H1 (cell line): ENCODE results near the gene SMIM31. TPM values are rescaled to one million over a fixed set of nuclear protein-coding genes. Genes with fewer than 3 reads are reported as not detected.

Experiments
- CTCF ChIA-PET: fragments of 300-600 bp; sonication (Branson Sonifier 250); formaldehyde crosslinking; loops from one replicate; lab custom pipeline; 2021; ENCODE audit not compliant: partially characterized antibody; lab: Charles Lee
- POLR2A ChIA-PET: fragments of 300-600 bp; sonication (Branson Sonifier 250); formaldehyde crosslinking; loops from one replicate; lab custom pipeline; 2021; ENCODE audit warnings: inconsistent platforms; ENCODE audit not compliant: partially characterized antibody; lab: Charles Lee
- DNase-seq, 2 experiments: peaks; one replicate each; pipeline versions ENCODE4 v3.0.0 to v3.0.0-alpha.2; 2010 to 2022; ENCODE audit warnings: low spot score in 2 of 2, low read depth in 1 of 2, mixed read lengths in 1 of 2
- FAIRE-seq: peaks from 2 replicates; lab custom pipeline; 2011; peaks lifted over from hg19 to GRCh38; lab: Jason Lieb, UNC
- H2AFZ ChIP-seq: 2 replicates; pipeline ENCODE4 v1.8.1; 2012; ENCODE audit warnings: low read length, inconsistent platforms
- H2AK5ac ChIP-seq: 2 replicates; pipeline ENCODE4 v1.6.1; 2013; ENCODE audit warnings: low read depth, low read length
- H2BK120ac ChIP-seq: replicated peaks from 2 replicates; pipeline ENCODE3; 2013; ENCODE audit warnings: low read depth, low read length, inconsistent platforms
- H2BK12ac ChIP-seq: 2 replicates; pipeline ENCODE4 v1.6.1; 2013; ENCODE audit warnings: low read depth, low read length
- H2BK15ac ChIP-seq: 2 replicates; pipeline ENCODE4 v1.6.1; 2013; ENCODE audit warnings: low read length
- H2BK20ac ChIP-seq: 2 replicates; pipeline ENCODE4 v1.6.1; 2013; ENCODE audit warnings: low read length
- H2BK5ac ChIP-seq: 2 replicates; pipeline ENCODE4 v1.6.1; 2013; ENCODE audit warnings: low read depth, low read length
- H3K14ac ChIP-seq: 2 replicates; pipeline ENCODE4 v1.6.1; 2013; ENCODE audit warnings: inconsistent platforms; ENCODE audit not compliant: insufficient read length
- H3K18ac ChIP-seq: 2 replicates; pipeline ENCODE4 v1.6.1; 2013; ENCODE audit warnings: low read length; ENCODE audit errors: extremely low read depth
- H3K23ac ChIP-seq: 2 replicates; pipeline ENCODE4 v1.6.1; 2013; ENCODE audit warnings: inconsistent platforms; ENCODE audit not compliant: insufficient read length
- H3K23me2 ChIP-seq: 2 replicates; pipeline ENCODE4 v1.6.1; 2013; ENCODE audit warnings: low read depth, low read length
- H3K27ac ChIP-seq: 2 replicates; pipeline ENCODE4 v1.6.1; 2011; ENCODE audit warnings: low read depth, low read length, inconsistent platforms
- H3K27me3 ChIP-seq, 4 experiments: replicated peaks in 1 of 4; 1 replicate in 1 of 4; 2 replicates in 3 of 4; pipeline versions ENCODE4 v1.6.1 to v1.8.1; 2011 to 2013; ENCODE audit warnings: low read length in 3 of 4, mild to moderate bottlenecking in 3 of 4, inconsistent platforms in 2 of 4, mixed read lengths in 2 of 4, moderate library complexity in 1 of 4; ENCODE audit not compliant: control insufficient read depth in 3 of 4, insufficient read depth in 3 of 4; ENCODE audit errors: extremely low read depth in 1 of 4
- H3K36me3 ChIP-seq, 4 experiments: 2 replicates each; pipeline versions ENCODE4 v1.6.1 to v1.8.1; 2011 to 2013; ENCODE audit warnings: mild to moderate bottlenecking in 4 of 4, low read length in 3 of 4, moderate library complexity in 2 of 4, control low read depth in 1 of 4, inconsistent platforms in 1 of 4; ENCODE audit not compliant: insufficient read depth in 4 of 4, control insufficient read depth in 2 of 4
- H3K4ac ChIP-seq: replicated peaks from 2 replicates; pipeline ENCODE3; 2013; ENCODE audit warnings: low read length, low read depth, mixed read lengths, inconsistent platforms; ENCODE audit not compliant: insufficient read length
- H3K4me1 ChIP-seq, 4 experiments: replicated peaks in 1 of 4; 1 replicate in 1 of 4; 2 replicates in 3 of 4; pipeline versions ENCODE4 v1.6.1 to v1.8.1; 2011 to 2013; ENCODE audit warnings: low read length in 3 of 4, inconsistent platforms in 2 of 4, mixed read lengths in 1 of 4; ENCODE audit not compliant: insufficient read depth in 4 of 4, control insufficient read depth in 3 of 4
- H3K4me2 ChIP-seq, 2 experiments: 2 replicates each; pipeline versions ENCODE4 v1.6.1 to v1.8.1; 2011 to 2013; ENCODE audit warnings: low read depth in 2 of 2, low read length in 2 of 2, control low read depth in 1 of 2, inconsistent platforms in 1 of 2, mild to moderate bottlenecking in 1 of 2; ENCODE audit not compliant: insufficient read depth in 1 of 2
- H3K4me3 ChIP-seq, 4 experiments: fragments of 200-600, 300-600 bp in 1 of 4; sonication (generic), shearing (Covaris generic), sonication (Bioruptor Twin) in 1 of 4; 2 replicates each; pipeline versions ENCODE4 v1.5.1 to v1.8.1; 2011 to 2016; ENCODE audit warnings: low read length in 4 of 4, low read depth in 3 of 4, control low read depth in 2 of 4, inconsistent platforms in 2 of 4, mild to moderate bottlenecking in 2 of 4, mixed read lengths in 1 of 4, moderate library complexity in 1 of 4; ENCODE audit not compliant: insufficient read depth in 2 of 4; ENCODE audit errors: extremely low read depth in 1 of 4
- H3K56ac ChIP-seq: replicated peaks from 2 replicates; pipeline ENCODE3; 2013; ENCODE audit warnings: low read depth, mild to moderate bottlenecking, mixed read lengths, low read length, inconsistent platforms; ENCODE audit not compliant: insufficient read length
- H3K79me1 ChIP-seq: 2 replicates; pipeline ENCODE4 v1.6.1; 2013; ENCODE audit warnings: low read depth, low read length, control low read depth
- H3K79me2 ChIP-seq, 2 experiments: 2 replicates each; pipeline versions ENCODE4 v1.6.1 to v1.8.1; 2012 to 2013; ENCODE audit warnings: low read length in 2 of 2, mild to moderate bottlenecking in 2 of 2, inconsistent platforms in 1 of 2; ENCODE audit not compliant: insufficient read depth in 2 of 2, control insufficient read depth in 1 of 2
- H3K9ac ChIP-seq, 4 experiments: replicated peaks in 1 of 4; 1 replicate in 1 of 4; 2 replicates in 3 of 4; pipeline versions ENCODE4 v1.6.1 to v1.8.1; 2011 to 2013; ENCODE audit warnings: low read depth in 3 of 4, low read length in 3 of 4, control low read depth in 2 of 4, mild to moderate bottlenecking in 2 of 4, moderate library complexity in 2 of 4, inconsistent platforms in 1 of 4; ENCODE audit errors: extremely low read depth in 1 of 4
- H3K9me3 ChIP-seq, 2 experiments: 2 replicates each; pipeline versions ENCODE4 v1.6.1 to v1.8.1; 2012 to 2013; ENCODE audit warnings: mild to moderate bottlenecking in 2 of 2, moderate library complexity in 2 of 2, control low read depth in 1 of 2, inconsistent platforms in 1 of 2, low read depth in 1 of 2, low read length in 1 of 2, mixed read lengths in 1 of 2; ENCODE audit not compliant: insufficient read depth in 2 of 2
- H4K20me1 ChIP-seq, 2 experiments: replicated peaks in 1 of 2; 2 replicates each; pipeline versions ENCODE3 to v1.8.1; 2011 to 2013; ENCODE audit warnings: inconsistent platforms in 2 of 2, low read length in 2 of 2, mild to moderate bottlenecking in 1 of 2; ENCODE audit not compliant: insufficient read depth in 2 of 2, control insufficient read depth in 1 of 2
- H4K5ac ChIP-seq: 2 replicates; pipeline ENCODE4 v1.6.1; 2013; ENCODE audit warnings: low read length, low read depth, mixed read lengths, inconsistent platforms; ENCODE audit not compliant: insufficient read length
- H4K8ac ChIP-seq: 2 replicates; pipeline ENCODE4 v1.8.0; 2013; ENCODE audit warnings: mild to moderate bottlenecking, moderate library complexity, low read length, inconsistent platforms; ENCODE audit not compliant: insufficient read depth; ENCODE audit errors: extremely low read depth
- H4K91ac ChIP-seq: replicated peaks from 2 replicates; pipeline ENCODE3; 2013; ENCODE audit warnings: low read length, mixed read lengths, inconsistent platforms; ENCODE audit not compliant: insufficient read length
- BRCA1 ChIP-seq: IDR thresholded peaks from 2 replicates; pipeline ENCODE4 v1.6.1; 2012; ENCODE audit warnings: low read depth, low read length, improper control_type of control experiment
- GABPA ChIP-seq: IDR thresholded peaks from 2 replicates; pipeline ENCODE4 v1.6.1; 2011; ENCODE audit warnings: mild to moderate bottlenecking, low read length, moderate library complexity, borderline replicate concordance; ENCODE audit not compliant: insufficient read depth
- GTF2F1 ChIP-seq: IDR thresholded peaks from 2 replicates; pipeline ENCODE4 v1.6.1; 2012; ENCODE audit warnings: low read depth, low read length, improper control_type of control experiment, borderline replicate concordance
- RFX5 ChIP-seq: IDR thresholded peaks from 2 replicates; pipeline ENCODE4 v1.6.1; 2011; ENCODE audit warnings: low read depth, low read length, improper control_type of control experiment, borderline replicate concordance
- RNF2 ChIP-seq: fragments of 200-900, 300-1000 bp; sonication (generic); IDR thresholded peaks from 2 replicates; pipeline ENCODE4 v1.7.1; 2016; ENCODE audit warnings: borderline replicate concordance, low read depth, mild to moderate bottlenecking, antibody characterized with exemption, low read length; ENCODE audit not compliant: poor library complexity, severe bottlenecking; ENCODE audit errors: missing control alignments
- WGBS, 2 experiments: shearing (Covaris generic) in 1 of 2; methylation state at CpG; one replicate each; pipeline versions ENCODE4 v1.1.6 to v1.1.7; 2013 to 2015; ENCODE audit warnings: low lambda C conversion rate in 2 of 2, mixed read lengths in 2 of 2, inconsistent platforms in 1 of 2, low coverage in 1 of 2, missing lambda C conversion rate in 1 of 2; ENCODE audit not compliant: insufficient replicate concordance in 2 of 2, insufficient coverage in 1 of 2, insufficient read length in 1 of 2; ENCODE audit errors: extremely low coverage in 1 of 2, missing lambda C conversion rate in 1 of 2; 5-methylcytosine and 5-hydroxymethylcytosine counted together
- polyA plus RNA-seq, 7 experiments: library from polyadenylated mRNA; depleted of rRNA in 3 of 7; stranded (reverse) in 5 of 7; unstranded in 2 of 7; fragments of >200 nt in 5 of 7; fragments of 200-250 nt in 2 of 7; gene quantifications; 1 replicate in 5 of 7; 2 replicates in 1 of 7; 4 replicates in 1 of 7; pipeline versions ENCODE4 v1.2.1 to v1.2.3, GENCODE V29; 2011 to 2013; ENCODE audit warnings: missing spikeins in 2 of 7, mixed read lengths in 2 of 7
- total RNA-seq: library from RNA; stranded (reverse); fragmentation: NEBNext Ultra II Directional; extraction: Animal tissue kit (Norgen Biotek cat#: 25700); gene quantifications from 2 replicates; pipeline ENCODE4 v1.2.1, GENCODE V29; 2021

SMIM31 gene
- total and polyA plus RNA-seq, 2 of the 8 experiments (the other 6 are each of a cell fraction or from before 2014, with no cell fraction given): not detected

DNA sequence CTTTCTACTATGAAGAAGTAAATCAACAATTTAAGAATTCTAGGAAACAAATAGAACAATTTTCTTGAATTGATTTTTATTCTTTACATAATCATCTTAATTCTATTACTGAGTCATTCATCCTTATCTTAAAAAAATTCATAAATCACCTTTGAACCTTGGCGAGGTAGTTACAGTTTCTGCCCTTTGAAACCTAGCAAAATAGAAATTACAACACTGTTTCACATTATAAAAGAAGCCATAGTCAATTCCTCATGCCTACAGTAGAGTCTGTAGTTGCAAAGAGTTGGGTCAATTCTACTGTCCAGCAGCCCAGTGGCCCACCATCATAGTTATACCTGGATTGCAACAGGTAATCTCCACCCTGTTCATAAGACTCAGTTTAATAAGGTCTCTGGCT is 7.3 kb downstream of the SMIM31 start:
- no peaks in the 10 kb centered on the region for H3K27me3 ChIP-seq
- no peak for TF ChIP-seq GABPA
- TF ChIP-seq RFX5: no peak
- TF ChIP-seq GTF2F1: no peak
- no peak for TF ChIP-seq RNF2
- no peak for TF ChIP-seq BRCA1
- TF ChIP-seq, all 59 proteins: peak for 0
- Histone ChIP-seq H2BK15ac (no peak overlapping the region), H2BK120ac (no peak overlapping the region), H2AK5ac (no peak overlapping the region), H3K14ac (no peak overlapping the region), H3K9me3 (no peaks in the 10 kb centered on the region), H4K5ac (no peak overlapping the region), H3K18ac (no peak overlapping the region), H3K27ac (no peak overlapping the region), H3K79me2 (no peaks in the 10 kb centered on the region), H3K9ac (no peak overlapping the region), H3K23me2 (no peaks in the 10 kb centered on the region), H3K4ac (no peak overlapping the region), H2BK12ac (no peak overlapping the region), H4K20me1 (no peaks in the 10 kb centered on the region), H3K79me1 (no peaks in the 10 kb centered on the region), H4K91ac (no peak overlapping the region), H2BK20ac (no peak overlapping the region), H2AFZ (no peak overlapping the region), H3K4me2 (no peak overlapping the region), H2BK5ac (no peak overlapping the region), H3K36me3 (no peaks in the 10 kb centered on the region), H3K23ac (no peak overlapping the region), H3K56ac (no peak overlapping the region), H4K8ac (no peak overlapping the region), H3K4me1 (no peaks in the 10 kb centered on the region), H3K4me3 (no peak overlapping the region)
- no peak for DNase-seq
- FAIRE-seq: no peak
- CTCF ChIA-PET: interaction anchor here (0.6 to 1.6 kb wide), 3 partner anchors 123 to 1070 kb away, joined by 3 read pairs; no protein-coding TSS in a partner anchor
- POLR2A ChIA-PET: no interaction called here
- 91% methylated on average over 1 of the region's 1 CpG; no CpG with 5 or more reads in 1 of the 2 experiments for WGBS, 2 experiments
